Measurements from ENCODE around the gene ULK4. TPM values are rescaled to one million over a fixed set of nuclear protein-coding genes. Genes with fewer than 3 reads are reported as not detected.
"Not testable (repeated sequence)": the region's sequence is repeated elsewhere in the genome, so short reads cannot be mapped to it uniquely, and the experiment has no call there.

The ULK4 gene
- polyA plus RNA-seq, 4 donors = 2.7 to 5.6 (median 5.1) TPM

DNA sequence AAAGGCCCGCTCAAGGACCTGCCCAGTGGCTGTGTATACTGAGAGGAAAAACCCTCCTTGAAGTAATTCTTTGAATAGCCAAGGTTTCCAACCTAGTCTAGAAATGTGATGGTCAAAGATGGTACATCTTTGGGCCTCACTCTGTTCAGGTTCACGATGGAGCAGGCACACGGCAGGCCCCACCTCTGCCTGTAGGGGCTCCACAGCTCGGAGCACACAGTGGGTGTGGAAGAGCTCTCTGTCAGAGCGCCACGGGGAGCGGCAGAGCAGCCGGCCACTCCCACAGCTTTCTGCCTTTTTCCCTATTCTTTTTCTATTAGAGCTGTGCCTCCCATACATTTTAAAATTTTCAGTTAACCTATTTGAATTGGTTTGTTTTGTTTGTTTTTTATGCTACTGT, 673.1 kb downstream of the ULK4 start:
- DNase-seq (ENCODE audit: low read depth in 4 of 4, low spot score in 3 of 4) = no peak

DNA sequence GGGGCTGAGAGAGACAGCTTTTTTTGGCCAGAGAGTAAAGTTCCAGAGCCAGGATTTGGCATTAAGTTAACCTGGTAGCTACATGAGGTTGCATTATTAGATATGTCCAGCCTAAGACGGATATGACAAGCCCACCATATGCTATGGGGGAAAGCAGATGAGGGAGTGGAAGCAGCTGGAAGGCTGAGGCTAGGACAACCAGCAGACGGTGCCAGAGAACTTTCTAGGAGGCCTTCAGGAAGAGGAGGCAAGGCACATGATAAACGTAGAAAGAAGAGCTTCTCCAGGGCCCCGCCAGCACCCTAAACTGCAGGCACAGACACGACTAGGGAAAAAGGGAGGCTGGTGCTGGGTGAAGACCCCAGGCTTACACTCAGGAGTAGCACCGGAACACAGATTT, 675.6 kb downstream of the ULK4 start:
- DNase-seq (ENCODE audit: low read depth in 4 of 4, low spot score in 3 of 4) = no peak

DNA sequence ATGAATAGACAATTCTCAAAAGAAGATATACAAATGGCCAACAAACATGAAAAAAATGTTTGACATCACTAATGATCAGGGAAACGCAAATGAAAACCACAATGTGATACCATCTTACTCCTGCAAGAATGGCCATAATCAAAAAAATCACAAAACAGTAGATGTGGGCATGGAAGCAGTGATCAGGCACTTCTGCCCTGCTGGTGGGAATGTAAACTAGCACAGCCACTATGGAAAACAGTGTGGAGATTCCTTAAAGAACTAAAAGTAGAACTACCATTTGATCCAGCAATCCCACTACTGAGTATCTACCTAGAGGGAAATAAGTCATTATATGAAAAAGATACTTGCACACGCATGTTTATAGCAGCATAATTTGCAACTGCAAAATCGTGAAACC, 677.0 kb downstream of the ULK4 start:
- not testable (repeated sequence) for DNase-seq (ENCODE audit: low read depth in 4 of 4, low spot score in 3 of 4)

DNA sequence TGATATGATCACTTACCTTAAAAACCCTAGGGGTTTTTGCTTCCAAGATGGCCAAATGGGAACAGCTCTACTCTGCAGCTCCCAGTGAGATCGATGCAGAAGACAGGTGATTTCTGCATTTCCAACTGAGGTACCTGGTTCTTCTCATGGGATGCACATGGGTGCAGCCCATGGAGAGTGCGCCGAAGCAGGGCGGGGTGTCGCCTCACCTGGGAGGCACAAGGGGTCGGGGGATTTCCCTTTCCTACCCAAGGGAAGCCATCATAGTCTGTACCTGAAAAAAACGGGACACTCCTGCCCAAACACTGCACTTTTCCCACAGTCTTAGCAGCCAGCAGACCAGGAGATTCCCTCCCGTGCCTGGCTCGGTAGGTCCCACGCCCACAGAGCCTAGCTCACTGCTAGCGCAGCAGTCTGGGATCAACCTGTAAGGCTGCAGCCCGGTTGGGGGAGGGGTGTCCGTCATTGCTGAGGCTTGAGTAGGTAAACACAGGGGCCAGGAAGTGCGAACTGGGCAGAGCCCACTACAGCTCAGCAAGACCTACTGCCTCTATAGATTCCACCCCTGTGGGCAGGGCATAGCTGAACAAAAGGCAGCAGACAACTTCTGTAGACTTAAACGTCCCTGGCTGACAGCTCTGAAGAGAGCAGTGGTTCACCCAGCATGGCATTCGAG, 684.0 kb downstream of the ULK4 start:
- no peak for DNase-seq (ENCODE audit: low read depth in 4 of 4, low spot score in 3 of 4)

DNA sequence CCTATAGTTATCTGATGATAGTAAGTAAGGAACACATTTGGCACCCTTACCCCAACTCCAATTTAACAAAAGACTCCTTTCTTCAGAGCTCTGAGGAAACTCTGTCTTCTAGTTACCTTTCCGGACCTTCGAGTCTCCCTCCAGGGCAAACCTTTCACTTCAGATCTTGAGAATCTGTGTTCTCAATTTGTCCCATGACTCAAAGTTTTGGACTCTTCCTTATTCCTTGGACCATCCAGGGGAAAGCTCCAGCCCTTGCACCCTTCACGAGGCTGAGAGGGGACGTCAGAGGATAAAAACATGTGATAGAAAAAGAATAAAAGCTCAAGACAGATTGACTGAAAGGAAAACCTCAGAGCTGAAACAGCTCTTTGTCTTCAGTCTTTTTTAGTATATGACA, 685.7 kb downstream of the ULK4 start:
- no peak for DNase-seq (ENCODE audit: low read depth in 4 of 4, low spot score in 3 of 4)

DNA sequence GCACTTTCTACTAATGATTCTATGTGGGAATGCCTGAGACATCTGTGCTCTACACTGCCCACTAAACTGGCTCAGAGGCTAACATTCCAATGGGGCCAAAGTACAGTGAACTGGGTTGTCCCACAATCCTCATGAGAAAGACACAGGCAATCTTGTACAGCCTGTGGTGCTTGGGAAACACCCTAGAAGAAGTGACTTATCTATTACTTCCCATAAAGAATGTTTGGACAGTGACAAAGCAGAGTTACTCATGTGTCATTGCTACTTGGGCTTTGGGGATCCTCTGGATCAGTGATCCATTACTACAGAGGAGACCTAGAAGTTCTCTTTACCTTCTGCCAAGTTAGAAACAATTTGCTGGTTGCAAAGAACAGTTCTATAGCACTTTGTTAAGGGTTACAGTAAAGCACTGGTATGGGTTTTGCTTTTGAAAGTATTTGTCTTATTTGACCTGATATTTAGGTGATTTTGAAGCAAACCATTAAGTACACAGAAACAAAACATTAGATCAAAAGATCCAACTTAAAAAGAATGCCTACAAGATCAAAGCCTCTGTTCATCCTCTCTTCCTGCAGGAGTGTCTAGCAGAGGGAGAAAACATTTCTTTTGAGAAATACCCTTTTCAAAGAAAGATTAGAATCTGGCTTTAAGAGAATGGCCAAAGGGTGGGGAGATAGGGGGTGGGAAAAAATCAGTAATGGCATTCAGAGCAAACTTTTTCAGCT, 686.8 kb downstream of the ULK4 start:
- DNase-seq (ENCODE audit: low read depth in 4 of 4, low spot score in 3 of 4) = no peak

DNA sequence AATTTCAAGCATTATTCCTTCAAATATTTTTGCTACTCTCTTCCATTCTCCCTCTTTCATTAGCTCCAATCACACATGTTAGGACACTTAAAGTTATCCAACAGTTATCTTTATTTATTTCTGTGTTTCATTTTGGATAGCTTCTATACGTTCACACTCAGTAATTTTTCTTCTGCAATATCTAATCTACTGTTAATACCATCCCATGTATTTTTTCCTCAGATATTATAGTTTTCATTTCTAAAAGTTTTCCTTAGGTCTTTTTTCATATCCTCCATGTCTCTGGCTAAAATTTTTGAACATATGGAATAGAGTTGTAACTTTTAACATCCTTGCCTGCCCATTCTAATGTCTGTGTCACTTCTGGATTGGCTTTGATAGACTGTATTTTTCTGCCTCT, 689.2 kb downstream of the ULK4 start:
- DNase-seq (ENCODE audit: low read depth in 4 of 4, low spot score in 3 of 4) = no peak

- DNase-seq (ENCODE audit: low read depth in 4 of 4, low spot score in 3 of 4) = no peak
Measured at GRCh38 chr3:41267975-41268640, 693.8 kb downstream of the ULK4 start.

DNA sequence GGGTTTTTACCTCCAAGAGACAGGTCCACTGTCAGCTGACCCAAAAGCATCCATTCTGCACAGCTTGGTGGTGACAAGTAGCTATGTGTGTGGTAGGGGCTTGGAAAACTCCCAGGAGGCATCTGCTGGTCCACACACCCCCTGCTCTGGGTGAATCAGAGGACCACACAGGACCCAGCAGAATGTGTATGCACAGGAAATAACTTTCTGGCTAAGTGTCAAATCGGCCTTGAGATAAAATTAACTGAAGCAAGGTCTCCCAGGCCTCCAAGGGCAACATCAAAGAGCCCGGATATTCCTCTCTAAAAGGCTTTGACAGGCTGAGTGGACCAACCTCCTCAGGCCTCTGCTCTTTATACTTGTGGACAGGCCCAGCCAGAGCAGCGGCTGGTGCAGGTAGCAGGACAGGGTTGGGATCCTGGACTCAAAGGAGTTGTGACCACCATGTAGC, 696.1 kb downstream of the ULK4 start:
- no peak for DNase-seq (ENCODE audit: low read depth in 4 of 4, low spot score in 3 of 4)

- no peak for DNase-seq (ENCODE audit: low read depth in 4 of 4, low spot score in 3 of 4)
Measured at GRCh38 chr3:41265011-41265545, 696.8 kb downstream of the ULK4 start.

GRCh38 chr3:41260063-41260450, 701.8 kb downstream of the ULK4 start:
- DNase-seq (ENCODE audit: low read depth in 4 of 4, low spot score in 3 of 4) = no peak

- no peak for DNase-seq (ENCODE audit: low read depth in 4 of 4, low spot score in 3 of 4)
Measured at GRCh38 chr3:41259449-41260062, 702.3 kb downstream of the ULK4 start.

- DNase-seq (ENCODE audit: low read depth in 4 of 4, low spot score in 3 of 4) = no peak
Measured at GRCh38 chr3:41258239-41258800, 703.6 kb downstream of the ULK4 start.

GRCh38 chr3:41251593-41251992, 710.3 kb downstream of the ULK4 start:
- DNase-seq (ENCODE audit: low read depth in 4 of 4, low spot score in 3 of 4) = no peak

- DNase-seq (ENCODE audit: low read depth in 4 of 4, low spot score in 3 of 4) = no peak
Measured at GRCh38 chr3:41250825-41251224, 711.1 kb downstream of the ULK4 start.

DNA sequence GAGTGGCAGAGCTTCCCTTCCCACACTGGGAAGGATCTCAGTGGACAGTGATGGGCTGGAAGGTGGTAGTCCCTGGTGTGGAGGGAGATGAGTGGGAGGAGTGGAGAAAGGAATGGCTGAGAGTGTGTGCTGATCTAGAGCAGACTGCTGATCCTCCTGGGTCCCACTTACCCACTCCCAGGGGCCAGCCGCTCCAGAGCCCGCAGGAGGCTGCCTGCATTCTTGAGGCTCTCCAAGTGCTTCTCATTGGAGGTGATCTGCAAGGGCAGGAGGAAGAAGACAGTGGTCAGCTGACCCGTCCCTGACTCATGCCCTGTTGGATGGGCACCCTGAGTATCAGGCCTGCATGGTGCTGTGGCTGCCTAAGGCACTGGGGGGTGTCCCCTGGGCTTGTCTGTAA, 712.6 kb downstream of the ULK4 start:
- DNase-seq (ENCODE audit: low read depth in 4 of 4, low spot score in 3 of 4) = no peak

DNA sequence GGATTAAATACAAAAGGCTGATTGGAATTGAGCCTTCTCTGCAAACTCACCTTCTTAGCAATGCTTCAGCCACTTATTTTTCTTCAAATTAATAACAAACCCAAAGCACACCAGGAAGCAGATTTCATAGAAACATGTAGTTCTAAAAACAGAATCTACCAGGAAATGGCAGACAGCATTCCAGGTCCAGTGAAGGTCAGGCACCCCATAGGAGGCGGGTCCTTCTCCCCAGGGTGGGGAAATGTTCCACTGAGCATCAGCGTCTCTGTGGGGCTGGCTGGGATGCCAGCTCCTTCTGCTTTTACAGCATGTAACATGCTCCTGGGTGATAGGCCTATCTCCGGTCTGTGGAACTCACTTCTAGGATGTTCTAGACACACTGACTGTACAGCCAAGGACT, 713.4 kb downstream of the ULK4 start:
- DNase-seq (ENCODE audit: low read depth in 4 of 4, low spot score in 3 of 4) = no peak

GRCh38 chr3:41247055-41248004, 714.6 kb downstream of the ULK4 start:
- DNase-seq (ENCODE audit: low read depth in 4 of 4, low spot score in 3 of 4) = no peak

DNA sequence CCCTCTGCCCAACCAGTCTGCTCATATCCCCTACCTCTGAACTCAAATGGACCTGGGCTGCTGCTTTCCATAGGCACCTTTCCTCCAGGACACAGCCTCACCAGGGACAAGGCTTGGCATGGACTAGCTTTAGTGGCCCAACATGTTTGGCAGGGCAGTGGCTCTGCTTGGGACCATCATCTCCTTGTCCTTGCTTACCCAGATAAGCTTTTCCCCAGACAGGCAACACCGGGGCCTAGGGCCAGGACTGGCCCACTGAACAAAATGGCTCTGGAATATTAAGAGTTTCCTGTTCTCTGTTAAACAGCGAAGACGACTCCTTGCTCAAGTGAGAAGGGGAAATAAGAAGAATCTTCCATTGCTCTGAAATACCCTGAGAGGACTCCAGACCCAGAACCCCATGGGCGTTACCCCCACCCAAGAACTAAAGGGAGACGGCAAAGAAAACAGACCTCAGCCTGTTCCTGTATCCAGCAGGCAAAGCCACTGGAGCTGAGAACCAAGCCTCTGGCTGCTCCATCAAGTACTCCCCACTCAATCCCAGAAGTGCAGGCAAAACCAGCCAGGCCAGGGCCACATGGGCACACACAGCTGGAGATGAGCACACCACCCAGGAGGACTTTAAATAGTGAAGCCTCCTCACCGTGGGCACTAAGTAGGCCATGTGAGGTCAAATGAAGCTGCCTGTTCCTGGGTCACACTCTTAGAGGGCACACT, 717.1 kb downstream of the ULK4 start:
- no peak for DNase-seq (ENCODE audit: low read depth in 4 of 4, low spot score in 3 of 4)

Data from left renal pelvis (tissue), 4 donors.